OCI-LY7 (cell line): ENCODE measurements around the gene C1orf94. TPM values are rescaled to one million over a fixed set of nuclear protein-coding genes. Genes with fewer than 3 reads are reported as not detected.

Experiments
- BruUV-seq: library from RNA; stranded (reverse); fragments of 400-500 nt; replicated peaks from 2 replicates; lab custom pipeline; 2021; lab: Mats Ljungman, UMichigan
- CTCF ChIA-PET: fragments of 300-600 bp; sonication (Branson Sonifier 250); formaldehyde crosslinking; loops from one replicate; lab custom pipeline; 2022; ENCODE audit warnings: antibody characterized with exemption; ENCODE audit not compliant: unreplicated experiment; lab: Charles Lee
- POLR2A ChIA-PET: fragments of 300-600 bp; sonication (Branson Sonifier 250); formaldehyde crosslinking; loops from one replicate; lab custom pipeline; 2022; ENCODE audit warnings: antibody characterized with exemption; lab: Charles Lee
- DNase-seq: peaks from one replicate; pipeline ENCODE4 v3.0.0-alpha.2; 2015; ENCODE audit warnings: low spot score
- H2AFZ ChIP-seq: fragments of 200-600 bp; sonication (generic), shearing (Covaris generic); 2 replicates; pipeline ENCODE4 v1.6.1; 2014; ENCODE audit warnings: mild to moderate bottlenecking, antibody characterized with exemption, low read length, moderate library complexity
- H3K27ac ChIP-seq: fragments of 200-600 bp; sonication (generic); 2 replicates; pipeline ENCODE4 v1.5.1; 2014; ENCODE audit warnings: mixed run types, low read depth, mild to moderate bottlenecking, moderate library complexity, low read length, inconsistent platforms; ENCODE audit not compliant: poor library complexity, severe bottlenecking
- H3K36me3 ChIP-seq: fragments of 200-600 bp; sonication (generic); 2 replicates; pipeline ENCODE4 v1.6.1; 2014; ENCODE audit warnings: mild to moderate bottlenecking, antibody characterized with exemption, low read length, moderate library complexity, mixed read lengths; ENCODE audit not compliant: insufficient read depth
- H3K4me1 ChIP-seq: fragments of 200-600 bp; sonication (generic); 2 replicates; pipeline ENCODE4 v1.5.1; 2014; ENCODE audit warnings: mild to moderate bottlenecking, low read length; ENCODE audit not compliant: insufficient read depth, poor library complexity, severe bottlenecking
- H3K4me2 ChIP-seq: fragments of 200-600 bp; sonication (generic); 2 replicates; pipeline ENCODE4 v1.6.1; 2014; ENCODE audit warnings: mild to moderate bottlenecking, low read length
- H3K4me3 ChIP-seq: fragments of 200-600 bp; sonication (generic); 2 replicates; pipeline ENCODE4 v1.5.1; 2014; ENCODE audit warnings: mild to moderate bottlenecking, low read depth, low read length; ENCODE audit not compliant: poor library complexity, severe bottlenecking
- H3K79me2 ChIP-seq: fragments of 200-600 bp; sonication (generic); 2 replicates; pipeline ENCODE4 v1.6.1; 2016; ENCODE audit warnings: low read depth, mild to moderate bottlenecking, low read length, moderate library complexity, mixed read lengths; ENCODE audit not compliant: insufficient read depth
- H3K9me2 ChIP-seq: fragments of 200-600 bp; sonication (generic); 2 replicates; pipeline ENCODE4 v1.6.1; 2016; ENCODE audit warnings: mild to moderate bottlenecking, low read length, mixed read lengths; ENCODE audit not compliant: insufficient read depth
- H3K9me3 ChIP-seq: fragments of 200-600 bp; sonication (generic); 2 replicates; pipeline ENCODE4 v1.6.1; 2014; ENCODE audit warnings: mild to moderate bottlenecking, mixed run types, low read length, mixed read lengths
- H4K20me1 ChIP-seq: fragments of 200-600 bp; sonication (generic); 2 replicates; pipeline ENCODE4 v1.6.1; 2014; ENCODE audit warnings: mild to moderate bottlenecking, antibody characterized with exemption, low read length, moderate library complexity, mixed read lengths; ENCODE audit not compliant: insufficient read depth
- CTCF ChIP-seq: fragments of 200-600 bp; sonication (generic); conservative IDR thresholded peaks from 2 replicates; pipeline ENCODE4 v1.5.1; 2014; ENCODE audit warnings: mild to moderate bottlenecking, antibody characterized with exemption, low read length, moderate library complexity, mixed read lengths
- EZH2phosphoT487 ChIP-seq: fragments of 200-600 bp; sonication (generic); IDR thresholded peaks from 2 replicates; pipeline ENCODE4 v1.6.1; 2018; ENCODE audit warnings: low read depth, borderline replicate concordance, mild to moderate bottlenecking, mixed run types, antibody characterized with exemption, low read length, moderate library complexity, mixed read lengths
- intact Hi-C: fragments of 100-400 bp; cut with micrococcal nuclease; formaldehyde crosslinking; loops from one replicate; pipeline ENCODE4 v1.10.0; 2022; ENCODE audit not compliant: unreplicated experiment
- total RNA-seq, 2 experiments: library from RNA; depleted of rRNA in 1 of 2; stranded (reverse); fragments of >200 nt in 1 of 2; shearing (Covaris generic) in 1 of 2; gene quantifications; 2 replicates each; pipeline ENCODE4 v1.2.3, GENCODE V29; 2014 to 2022

The C1orf94 gene
- total RNA-seq, 2 experiments from 2014 or later, result not detected

DNA sequence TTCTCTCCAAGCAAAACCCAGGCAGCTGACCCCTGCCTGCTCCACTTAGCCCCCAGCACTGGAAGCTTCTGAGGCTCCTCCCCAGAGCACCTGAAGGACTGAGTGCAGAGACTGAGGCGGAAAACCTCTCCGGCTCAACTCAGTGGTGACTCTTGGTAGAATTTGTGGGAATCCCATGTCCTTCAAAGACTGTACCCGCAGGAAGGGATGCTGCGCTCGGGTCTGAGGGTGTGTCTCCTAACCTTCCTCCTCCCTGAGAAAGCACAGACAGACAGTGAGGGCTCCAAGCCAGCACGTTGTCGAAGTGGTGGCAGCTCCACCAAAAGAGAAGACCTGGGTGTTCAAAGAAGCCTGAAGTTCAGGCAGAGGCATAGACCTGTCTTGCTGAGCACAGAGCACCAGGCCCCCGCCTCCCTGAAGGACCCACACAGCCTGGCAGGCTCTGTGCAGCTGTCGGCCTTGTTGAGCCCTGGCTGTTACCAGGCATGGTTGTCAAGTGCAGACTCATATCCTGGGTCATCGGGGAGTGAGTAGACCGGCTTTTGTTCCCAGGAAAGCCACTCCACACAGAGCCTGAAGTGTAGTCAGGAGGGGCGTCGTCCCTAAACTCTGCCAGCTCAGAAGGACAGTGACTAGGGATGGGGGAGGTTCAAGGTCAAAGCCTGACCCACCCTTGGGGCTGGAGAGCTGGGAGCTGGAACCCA, 48.4 kb upstream of the C1orf94 start:
- Histone ChIP-seq H3K9me3 (no peaks in the 10 kb centered on the region), H3K36me3 (no peaks in the 10 kb centered on the region), H3K9me2 (no peaks in the 10 kb centered on the region), H3K4me1 (no peaks in the 10 kb centered on the region), H3K79me2 (no peaks in the 10 kb centered on the region), H3K4me2 (no peak overlapping the region), H2AFZ (no peak overlapping the region), H4K20me1 (no peaks in the 10 kb centered on the region), H3K4me3 (no peak overlapping the region), H3K27ac (no peak overlapping the region)
- TF ChIP-seq EZH2phosphoT487 (no peak), CTCF (no peak)
- no peak for DNase-seq
- intact Hi-C loops, result no loop called here
- CTCF ChIA-PET, result interaction anchor here (0.5 kb wide), 1 partner anchor 39 kb away, joined by 6 read pairs; no protein-coding TSS in a partner anchor
- POLR2A ChIA-PET, result no interaction called here
- BruUV-seq, result no TSS peak

DNA sequence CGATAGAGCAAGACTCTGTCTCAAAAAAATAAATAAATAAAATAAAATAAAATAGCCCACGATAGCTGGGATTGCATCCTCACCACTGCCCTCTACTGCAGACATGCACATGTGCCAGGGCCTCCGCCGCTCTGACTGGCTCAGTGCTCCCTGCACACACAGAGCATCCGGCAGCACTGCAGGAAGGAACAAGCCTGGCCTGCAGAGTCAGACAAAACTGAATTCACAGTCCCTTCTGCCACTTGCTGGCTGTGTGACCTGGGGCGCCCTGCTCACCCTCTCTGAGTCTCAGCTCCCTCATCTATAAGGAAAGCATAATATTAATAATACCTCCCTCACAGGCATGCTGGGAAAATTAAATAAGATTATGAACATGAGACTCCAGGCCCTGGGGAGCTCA, 47.1 kb upstream of the C1orf94 start:
- H3K27ac ChIP-seq, result no peak overlapping the region
- H2AFZ ChIP-seq, result no peak overlapping the region
- H3K4me2 ChIP-seq, result no peak overlapping the region
- no peaks in the 10 kb centered on the region for H3K9me3 ChIP-seq
- H3K36me3 ChIP-seq, result no peaks in the 10 kb centered on the region
- TF ChIP-seq EZH2phosphoT487, result no peak
- TF ChIP-seq CTCF, result no peak
- no peaks in the 10 kb centered on the region for H4K20me1 ChIP-seq
- ChIA-PET CTCF (no interaction called here), POLR2A (no interaction called here)
- H3K9me2 ChIP-seq, result no peaks in the 10 kb centered on the region
- DNase-seq, result no peak
- intact Hi-C loops, result no loop called here
- no TSS peak for BruUV-seq
- no peaks in the 10 kb centered on the region for H3K79me2 ChIP-seq
- H3K4me1 ChIP-seq, result no peaks in the 10 kb centered on the region
- H3K4me3 ChIP-seq, result no peak overlapping the region

DNA sequence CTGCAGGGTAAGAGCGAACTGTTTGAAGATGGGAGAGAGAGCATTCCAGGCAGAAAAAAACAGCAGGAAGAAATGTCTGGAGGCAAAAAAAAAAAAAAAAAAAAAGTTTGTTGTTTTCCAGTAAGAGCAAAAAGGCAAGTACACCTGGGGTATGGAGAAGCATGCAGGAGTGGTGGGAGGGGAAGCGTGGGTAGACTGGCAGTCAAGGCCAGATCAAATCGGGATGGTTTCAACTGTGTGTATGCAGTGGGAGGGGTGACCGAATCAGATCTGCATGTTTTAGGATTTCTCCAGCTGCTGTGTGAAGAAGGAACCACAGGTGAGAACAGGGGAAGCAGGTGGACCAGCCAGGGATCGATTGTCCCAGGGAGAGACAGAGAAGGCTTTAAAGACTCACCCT, 46.4 kb upstream of the C1orf94 start:
- H3K4me1 ChIP-seq, result no peaks in the 10 kb centered on the region
- intact Hi-C loops, result no loop called here
- BruUV-seq, result no TSS peak
- no peak overlapping the region for H3K4me3 ChIP-seq
- no peaks in the 10 kb centered on the region for H3K79me2 ChIP-seq
- H3K4me2 ChIP-seq, result no peak overlapping the region
- H4K20me1 ChIP-seq, result no peaks in the 10 kb centered on the region
- no peak overlapping the region for H2AFZ ChIP-seq
- H3K9me3 ChIP-seq, result no peaks in the 10 kb centered on the region
- H3K27ac ChIP-seq, result no peak overlapping the region
- no peaks in the 10 kb centered on the region for H3K36me3 ChIP-seq
- DNase-seq, result no peak
- ChIA-PET POLR2A (no interaction called here), CTCF (no interaction called here)
- TF ChIP-seq EZH2phosphoT487 (no peak), CTCF (no peak)
- no peaks in the 10 kb centered on the region for H3K9me2 ChIP-seq
